Stimulated activated CD8-positive, alpha-beta memory T cell treated with anti-CD3 and anti-CD28 coated beads, Interleukin-7, amount 100 ng/mL, for 24 hours (primary cell): ENCODE data around the gene TEX14.
A peak's percentile ranks its signal among the peaks of the same experiment; 100 is the strongest.

ENCODE experiments used
- DNase-seq: peaks from one replicate; pipeline ENCODE4 v3.0.0-alpha.2; 2020; ENCODE audit warnings: low read depth

Gene TEX14

GRCh38 chr17:58517928-58518609 lies 173.8 kb downstream of the TEX14 start:
- peak; percentile 98 for DNase-seq

GRCh38 chr17:58517378-58517927 lies 174.4 kb downstream of the TEX14 start:
- DNase-seq = no peak

GRCh38 chr17:58516644-58517377 lies 175.0 kb downstream of the TEX14 start:
- no peak for DNase-seq

- no peak for DNase-seq
These were observed 176.6 kb downstream of the TEX14 start for GRCh38 chr17:58515286-58515685.

GRCh38 chr17:58514770-58515157 lies 177.1 kb downstream of the TEX14 start:
- no peak for DNase-seq

GRCh38 chr17:58513965-58514769 lies 177.7 kb downstream of the TEX14 start, which contains the start of gene MTMR4:
Gene MTMR4, minus strand, starts transcription at chr17:58514638. Its CDS starts 231 bp downstream, at chr17:58514407.
- DNase-seq = peak; percentile 49

- no peak for DNase-seq
These were observed 178.4 kb downstream of the TEX14 start for GRCh38 chr17:58513267-58513964.

GRCh38 chr17:58510075-58510474 lies 181.8 kb downstream of the TEX14 start:
- no peak for DNase-seq

- DNase-seq = no peak
These were observed 183.3 kb downstream of the TEX14 start for GRCh38 chr17:58508341-58509067.

GRCh38 chr17:58507123-58507634 lies 184.7 kb downstream of the TEX14 start:
- no peak for DNase-seq
